LHCN-M2 (cell line): Measurements from ENCODE around the gene TMPO. TPM values are rescaled to one million over a fixed set of nuclear protein-coding genes. Genes with fewer than 3 reads are reported as not detected.
"Not testable (repeated sequence)": the region's sequence is repeated elsewhere in the genome, so short reads cannot be mapped to it uniquely, and the experiment has no call there.

Experiments
- DNase-seq: peaks from one replicate; pipeline ENCODE4 v3.0.0-alpha.2; 2012; ENCODE audit warnings: low read depth
- total RNA-seq: library from RNA; depleted of rRNA; stranded (reverse); fragments of >200 nt; gene quantifications from 2 replicates; pipeline ENCODE4 v1.2.3, GENCODE V29; 2014; rRNA removed

TMPO gene
- total RNA-seq, 1 experiment from 2014 or later = 226 TPM

DNA sequence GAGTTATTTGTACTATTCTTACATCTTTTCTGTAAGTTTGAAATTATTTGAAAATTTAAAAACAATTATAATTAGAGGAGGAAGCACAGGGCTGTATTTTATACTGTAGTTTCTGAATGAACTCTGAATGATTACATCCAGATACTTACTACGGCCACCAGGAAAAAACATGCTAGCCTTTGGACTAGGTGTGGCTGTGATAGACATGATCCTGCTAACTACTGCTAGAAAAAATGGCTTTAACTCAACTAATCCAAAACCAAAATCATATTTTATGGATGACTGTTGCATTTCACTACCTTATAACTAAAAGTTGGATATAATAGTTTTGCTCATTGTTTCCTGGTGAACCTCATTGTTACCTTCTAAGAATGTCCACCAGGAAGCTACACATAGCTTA is 63.0 kb downstream of the TMPO start:
- no peak for DNase-seq

DNA sequence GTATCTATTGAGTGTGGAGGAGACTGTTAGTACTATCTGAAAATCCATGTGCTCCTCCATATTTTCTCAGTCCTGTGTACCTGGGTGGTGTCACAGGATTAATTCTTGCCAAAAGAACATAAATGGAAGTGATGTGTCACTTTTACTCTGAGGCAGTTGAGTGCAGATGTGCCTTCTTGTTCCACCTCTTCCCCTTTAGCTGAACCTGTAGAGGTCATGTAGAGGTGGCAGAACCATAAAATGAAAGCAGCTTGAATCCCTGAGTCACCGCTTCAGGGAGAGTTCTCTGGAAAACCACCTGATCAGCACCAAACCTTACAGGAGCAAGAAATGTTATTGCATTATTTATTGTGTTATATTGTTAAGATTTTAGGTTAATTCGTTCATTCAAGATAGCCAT is 63.4 kb downstream of the TMPO start:
- DNase-seq = no peak

DNA sequence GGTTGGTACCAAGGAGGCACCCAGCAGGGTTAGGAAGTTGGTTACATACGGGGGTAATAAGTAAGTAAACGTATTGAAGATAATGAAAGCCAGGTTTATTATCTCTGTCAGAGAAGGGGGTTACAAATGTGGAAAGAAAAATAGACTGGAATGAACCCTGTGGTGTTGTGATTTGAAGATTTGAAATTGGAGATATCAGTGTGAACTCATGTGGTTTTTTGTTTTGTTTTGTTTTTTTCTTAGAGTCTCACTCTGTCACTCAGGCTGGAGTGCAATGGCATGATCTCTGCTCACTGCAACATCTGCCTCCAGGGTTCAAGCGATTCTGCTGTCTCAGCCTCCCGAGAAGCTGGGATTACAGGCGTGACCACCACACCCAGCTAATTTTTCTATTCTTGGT is 64.0 kb downstream of the TMPO start:
- no peak for DNase-seq

DNA sequence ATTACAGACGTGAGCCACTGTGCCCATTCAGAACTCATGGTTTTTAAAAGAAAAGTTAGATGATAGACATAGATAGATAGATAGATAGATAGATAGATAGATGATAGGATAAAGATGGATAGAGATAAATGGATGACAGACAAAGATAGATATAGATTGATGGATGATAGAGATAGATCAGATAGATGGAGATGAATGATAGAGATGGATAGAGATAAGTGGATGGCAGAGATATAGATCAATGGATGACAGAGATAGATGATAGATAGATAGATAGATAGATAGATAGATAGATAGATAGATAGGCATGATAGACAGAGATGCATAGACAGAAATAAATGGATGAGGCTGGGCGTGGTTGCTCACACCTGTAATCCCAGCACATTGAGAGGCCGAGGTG is 64.4 kb downstream of the TMPO start:
- no peak for DNase-seq

DNA sequence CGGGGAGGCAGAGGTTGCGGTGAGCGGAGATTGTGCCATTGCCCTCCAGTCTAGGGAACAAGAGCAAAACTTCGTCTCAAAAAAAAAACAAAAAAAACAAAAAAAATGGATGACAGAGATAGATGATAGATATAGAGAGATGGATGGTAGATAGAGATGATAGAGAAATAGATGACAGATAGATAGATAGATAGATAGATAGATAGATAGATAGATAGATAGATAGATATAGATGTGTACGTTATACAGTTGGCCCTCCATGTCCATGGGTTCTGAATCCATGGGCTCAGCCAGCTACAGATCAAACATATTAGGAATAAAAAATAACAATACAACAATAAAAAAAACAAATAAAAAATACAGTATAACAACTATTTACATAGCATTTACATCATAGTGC is 65.3 kb downstream of the TMPO start:
- DNase-seq = no peak

DNA sequence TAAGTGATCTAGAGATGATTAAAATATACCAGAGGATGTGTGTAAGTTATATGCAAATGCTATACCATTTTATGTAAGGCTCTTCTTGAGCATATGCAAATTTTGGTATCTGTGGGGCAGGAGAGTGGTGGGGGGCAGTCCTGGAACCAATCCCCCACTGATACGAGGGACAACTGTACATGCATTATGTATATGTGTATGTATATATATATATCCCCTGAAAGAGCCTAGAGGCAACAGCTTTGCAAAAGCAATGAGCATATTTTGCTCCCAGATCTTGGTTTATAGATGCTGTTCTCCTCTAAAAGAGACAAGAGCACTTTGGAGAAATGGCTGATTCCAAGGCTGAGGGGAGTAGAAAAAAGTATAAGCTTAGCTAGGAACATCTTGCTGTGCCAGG is 65.7 kb downstream of the TMPO start:
- no peak for DNase-seq

DNA sequence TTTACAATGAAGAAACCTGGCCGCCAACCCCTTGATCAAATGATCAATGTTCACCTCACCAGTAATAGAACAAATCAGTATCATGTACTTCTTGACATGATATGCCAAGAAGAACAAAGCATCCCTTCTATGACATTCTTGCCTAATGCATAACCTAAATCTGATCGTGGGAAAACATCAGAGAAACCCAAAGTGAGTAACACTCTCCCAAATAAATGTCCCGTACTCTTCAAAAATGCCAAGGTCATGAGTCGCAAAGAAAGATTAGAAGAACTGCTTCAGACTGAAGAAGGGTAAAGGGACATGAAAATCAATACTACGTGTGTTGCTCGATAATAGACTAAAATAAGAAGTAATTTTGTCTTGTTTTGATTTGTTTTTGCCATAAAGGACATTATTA is 66.7 kb downstream of the TMPO start:
- DNase-seq = peak; percentile 67

DNA sequence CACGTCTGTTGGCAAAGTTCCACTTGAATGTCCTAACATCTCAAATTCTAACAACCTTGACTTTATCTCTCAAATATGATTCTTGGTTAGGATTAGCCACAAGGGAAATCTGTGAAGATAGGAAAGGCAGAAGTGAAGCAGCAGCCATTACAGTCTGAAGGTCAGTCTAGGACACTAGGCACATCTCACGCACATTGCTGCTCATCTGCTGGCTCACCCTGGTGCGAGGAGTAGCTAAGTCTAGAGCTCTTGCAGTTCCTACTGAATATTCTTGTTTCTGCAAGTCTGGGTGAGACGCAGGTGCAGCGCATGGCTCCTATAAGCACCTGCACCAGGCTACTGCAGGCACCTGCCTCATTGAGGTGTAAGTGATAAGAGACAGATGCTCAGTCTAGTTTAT is 71.7 kb downstream of the TMPO start:
- no peak for DNase-seq

DNA sequence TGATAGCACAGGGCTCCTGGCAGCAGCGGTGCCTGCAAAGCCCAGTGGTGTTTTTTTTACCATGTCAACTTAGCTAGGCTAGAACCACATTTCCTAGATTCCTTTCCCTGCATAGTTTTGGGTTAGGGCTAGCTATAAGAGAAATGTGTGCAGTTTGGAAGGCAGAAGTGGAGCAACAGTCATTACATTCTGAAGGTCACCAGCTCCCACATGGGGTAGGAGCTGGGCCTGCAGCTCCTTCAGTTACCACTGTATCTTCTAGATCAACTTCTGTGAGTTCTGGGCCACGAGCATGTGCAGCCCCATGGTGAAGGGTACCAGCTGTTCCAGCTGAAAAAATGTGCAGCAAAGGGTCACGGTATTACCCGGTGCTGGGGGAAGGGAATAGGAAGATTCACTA is 75.8 kb downstream of the TMPO start:
- no peak for DNase-seq

DNA sequence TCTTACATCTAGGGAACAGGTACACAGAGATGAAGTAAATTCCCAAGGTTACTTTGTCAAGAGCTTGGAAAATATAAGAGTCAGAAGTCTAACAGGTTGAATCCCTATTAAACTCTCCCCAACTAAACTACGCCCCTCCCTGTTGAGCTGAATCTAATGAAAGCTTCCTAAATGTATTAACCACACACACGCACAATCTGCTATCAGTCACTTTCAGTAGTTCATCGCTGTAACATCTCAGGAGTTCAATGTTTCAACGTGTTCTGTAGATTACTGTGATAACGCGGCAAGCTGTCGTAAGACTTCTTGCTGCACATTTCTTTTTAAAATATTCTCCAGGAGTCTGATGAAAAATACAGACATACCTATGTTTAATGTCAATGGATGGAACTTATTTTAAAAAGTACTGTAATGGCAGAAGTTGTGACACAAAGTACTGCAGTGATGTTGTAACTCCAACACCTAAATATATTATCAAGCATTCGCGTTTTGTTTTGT is 77.5 kb downstream of the TMPO start:
- peak; percentile 8 for DNase-seq

DNA sequence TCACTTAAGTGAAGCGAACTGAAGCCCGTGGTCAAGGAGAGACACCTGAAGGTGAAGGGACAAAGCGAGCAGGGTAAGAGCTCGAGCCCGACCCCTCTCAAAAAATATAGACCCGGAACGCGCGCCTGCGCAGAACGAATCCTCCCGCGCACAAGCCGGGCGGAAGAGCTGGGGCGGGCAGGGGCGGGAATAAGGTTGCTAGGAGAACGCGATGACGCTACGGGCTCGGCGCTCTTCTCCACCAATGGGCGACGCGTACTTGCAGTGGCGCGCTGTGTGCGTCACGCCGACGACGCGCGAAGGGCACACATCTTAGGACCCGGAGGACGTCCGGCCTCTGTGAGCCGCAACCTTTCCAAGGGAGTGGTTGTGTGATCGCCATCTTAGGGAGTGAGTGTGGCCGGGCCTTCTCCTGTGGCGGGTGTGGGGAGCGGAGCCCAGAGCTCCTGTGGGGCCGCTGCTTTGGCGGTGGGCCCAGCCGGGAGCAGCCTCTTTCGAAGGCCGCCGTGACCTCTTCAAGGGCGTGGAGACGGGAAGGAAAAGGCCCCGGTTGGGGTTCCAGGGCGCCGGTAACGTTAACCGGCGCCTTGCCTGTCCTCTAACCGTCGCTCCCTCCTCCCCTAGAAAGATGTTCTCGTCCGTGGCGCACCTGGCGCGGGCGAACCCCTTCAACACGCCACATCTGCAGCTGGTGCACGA is 78.1 kb downstream of the TMPO start, which contains the start of gene SLC25A3:
Gene SLC25A3, plus strand, starts transcription at position 336 of the 699 bp plus-strand sequence. Its CDS starts 293 bp downstream, at position 629.
- peak; percentile 98 for DNase-seq

DNA sequence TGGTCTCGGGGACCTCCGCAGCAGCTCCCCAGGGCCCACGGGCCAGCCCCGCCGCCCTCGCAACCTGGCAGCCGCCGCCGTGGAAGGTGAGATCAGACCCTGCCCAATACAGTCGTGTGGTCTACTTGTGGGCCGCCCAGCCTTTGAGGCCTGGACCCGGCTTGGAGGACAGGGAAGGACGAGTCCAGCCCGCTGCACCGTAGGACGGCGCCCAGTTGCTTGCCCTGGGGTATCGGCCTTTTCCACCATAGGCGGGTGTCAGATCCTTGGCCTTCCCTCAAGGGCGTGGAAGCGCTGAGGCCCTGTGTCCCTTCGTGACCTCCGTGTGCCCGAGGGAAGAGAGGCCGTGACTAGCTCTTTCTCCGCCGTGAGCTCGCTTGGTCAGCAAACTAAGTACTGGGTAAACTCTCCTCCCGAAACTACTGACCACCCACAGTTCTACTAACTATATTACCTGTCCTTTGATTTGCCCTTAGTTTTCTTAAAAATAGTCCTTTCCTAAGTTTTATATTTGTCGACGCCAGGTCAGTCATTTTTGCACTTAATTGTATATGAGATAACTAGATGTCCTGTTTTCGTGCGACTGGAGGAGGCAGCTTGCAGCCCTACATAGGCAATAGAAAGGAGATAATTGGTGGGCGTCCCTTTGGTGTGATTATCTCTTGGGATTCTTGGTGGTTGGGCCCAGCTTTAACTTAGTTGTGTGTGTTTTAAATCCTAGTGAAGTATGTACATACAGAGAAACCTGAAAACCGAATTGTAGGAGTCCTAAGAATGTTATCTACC is 78.9 kb downstream of the TMPO start:
- peak; percentile 19 for DNase-seq

DNA sequence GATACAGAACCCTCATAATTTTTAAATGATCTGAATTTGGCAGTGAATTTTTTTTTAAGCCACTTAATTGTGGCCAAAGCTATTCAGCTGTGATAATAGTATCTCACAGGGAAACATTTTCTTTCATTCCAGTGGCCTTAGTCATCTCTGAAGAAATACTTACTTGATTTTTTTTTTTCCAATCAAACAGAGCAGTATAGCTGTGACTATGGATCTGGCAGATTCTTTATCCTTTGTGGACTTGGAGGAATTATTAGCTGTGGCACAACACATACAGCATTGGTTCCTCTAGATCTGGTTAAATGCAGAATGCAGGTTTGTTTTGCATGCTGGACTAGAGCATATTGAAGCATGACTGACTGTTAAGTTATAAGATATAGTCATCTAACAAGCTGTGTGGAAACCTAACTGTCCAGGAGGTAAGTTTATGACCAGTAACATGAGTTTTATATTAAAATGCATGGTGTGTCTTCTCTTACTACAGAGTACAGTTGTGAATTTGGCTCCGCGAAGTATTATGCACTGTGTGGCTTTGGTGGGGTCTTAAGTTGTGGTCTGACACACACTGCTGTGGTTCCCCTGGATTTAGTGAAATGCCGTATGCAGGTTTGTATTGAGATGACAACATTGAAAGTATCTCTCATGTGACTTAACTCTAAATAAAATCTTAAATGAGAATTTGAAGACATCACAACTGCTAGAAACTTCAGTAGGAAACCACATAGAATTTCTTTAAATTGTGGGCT is 80.0 kb downstream of the TMPO start:
- peak; percentile 69 for DNase-seq

DNA sequence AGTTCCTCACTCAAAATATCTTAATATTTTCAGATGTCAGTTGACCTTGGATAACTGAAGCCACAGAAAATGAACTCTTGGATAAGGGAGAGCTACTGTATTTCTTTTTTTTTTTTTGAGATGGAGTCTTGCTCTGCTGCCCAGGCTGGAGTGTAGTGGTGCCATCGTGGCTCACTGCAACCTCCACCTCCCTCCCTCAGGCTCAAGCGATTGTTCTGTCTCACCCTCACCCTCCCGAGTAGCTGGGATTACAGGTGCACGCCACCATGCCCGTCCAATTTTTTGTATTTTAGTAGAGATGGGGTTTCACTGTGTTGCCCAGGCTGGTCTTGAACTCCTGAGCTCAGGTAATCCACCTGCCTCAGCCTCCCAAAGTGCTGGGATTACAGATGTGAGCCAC is 81.9 kb downstream of the TMPO start:
- DNase-seq = not testable (repeated sequence)

Other genes starting within 250 kb of the TMPO start
- 843 and 924 TPM in 2 replicates for gene SLC25A3, start 78.1 kb downstream of the TMPO start, total RNA-seq
- gene IKBIP, start 129.2 kb downstream of the TMPO start, total RNA-seq = 87.6 and 102 TPM in 2 replicates
- 27.2 and 29.6 TPM in 2 replicates for gene APAF1, start 129.7 kb downstream of the TMPO start, total RNA-seq